H9 (cell line): ENCODE results near the gene LAMA5. TPM values are rescaled to one million over a fixed set of nuclear protein-coding genes. Genes with fewer than 3 reads are reported as not detected.

Experiments used
- DNase-seq: peaks from one replicate; pipeline ENCODE4 v3.0.0-alpha.2; 2017
- H2AFZ ChIP-seq: one replicate; pipeline ENCODE4 v1.6.1; 2013; ENCODE audit warnings: mild to moderate bottlenecking, low read length, control low read depth, moderate library complexity
- H2AK5ac ChIP-seq: 2 replicates; pipeline ENCODE4 v1.6.1; 2013; ENCODE audit warnings: low read length, control low read depth, mixed read lengths; ENCODE audit not compliant: insufficient read length
- H2BK120ac ChIP-seq: one replicate; pipeline ENCODE4 v1.6.1; 2013; ENCODE audit warnings: low read depth, mild to moderate bottlenecking, low read length, control low read depth, inconsistent platforms; ENCODE audit not compliant: poor library complexity, severe bottlenecking
- H2BK12ac ChIP-seq: 2 replicates; pipeline ENCODE4 v1.6.1; 2013; ENCODE audit warnings: low read length, control low read depth, mixed read lengths, low read depth; ENCODE audit not compliant: insufficient read length
- H2BK15ac ChIP-seq: 2 replicates; pipeline ENCODE4 v1.6.1; 2013; ENCODE audit warnings: low read depth, low read length, control low read depth
- H2BK20ac ChIP-seq: one replicate; pipeline ENCODE4 v1.6.1; 2013; ENCODE audit warnings: low read depth, mild to moderate bottlenecking, low read length, control low read depth, inconsistent platforms; ENCODE audit not compliant: poor library complexity, severe bottlenecking
- H2BK5ac ChIP-seq: 2 replicates; pipeline ENCODE4 v1.6.1; 2013; ENCODE audit warnings: low read length, control low read depth, mixed read lengths; ENCODE audit not compliant: insufficient read length
- H3K14ac ChIP-seq: 2 replicates; pipeline ENCODE4 v1.6.1; 2013; ENCODE audit warnings: low read length, control low read depth; ENCODE audit not compliant: insufficient read depth
- H3K18ac ChIP-seq: 2 replicates; pipeline ENCODE4 v1.6.1; 2013; ENCODE audit warnings: low read depth, mild to moderate bottlenecking, mixed read lengths, low read length, control low read depth; ENCODE audit not compliant: insufficient read length
- H3K23ac ChIP-seq: 2 replicates; pipeline ENCODE4 v1.6.1; 2013; ENCODE audit warnings: low read length, control low read depth, mixed read lengths, low read depth; ENCODE audit not compliant: insufficient read length
- H3K23me2 ChIP-seq: 2 replicates; pipeline ENCODE4 v1.6.1; 2013; ENCODE audit warnings: low read depth, mild to moderate bottlenecking, mixed read lengths, low read length, control low read depth; ENCODE audit not compliant: insufficient read length, poor library complexity, severe bottlenecking
- H3K27ac ChIP-seq: 2 replicates; pipeline ENCODE4 v1.5.1; 2013; ENCODE audit warnings: low read length, control low read depth, mixed read lengths, low read depth; ENCODE audit not compliant: insufficient read length
- H3K27me3 ChIP-seq: 2 replicates; pipeline ENCODE4 v1.6.1; 2013; ENCODE audit warnings: low read length, control low read depth, inconsistent platforms; ENCODE audit not compliant: insufficient read depth
- H3K4ac ChIP-seq: 2 replicates; pipeline ENCODE4 v1.6.1; 2013; ENCODE audit warnings: low read depth, mild to moderate bottlenecking, control low read depth, inconsistent platforms, low read length, moderate library complexity
- H3K4me1 ChIP-seq: 2 replicates; pipeline ENCODE4 v1.6.1; 2013; ENCODE audit warnings: low read length, control low read depth, inconsistent platforms; ENCODE audit not compliant: insufficient read depth
- H3K4me2 ChIP-seq: 2 replicates; pipeline ENCODE4 v1.6.1; 2013; ENCODE audit warnings: low read length, control low read depth, mixed read lengths; ENCODE audit not compliant: insufficient read length, insufficient read depth
- H3K56ac ChIP-seq: 2 replicates; pipeline ENCODE4 v1.6.1; 2013; ENCODE audit warnings: low read depth, mild to moderate bottlenecking, mixed read lengths, low read length, control low read depth; ENCODE audit not compliant: insufficient read length
- H3K79me1 ChIP-seq: 2 replicates; pipeline ENCODE4 v1.6.1; 2013; ENCODE audit warnings: low read depth, mild to moderate bottlenecking, moderate library complexity, low read length, control low read depth, inconsistent platforms; ENCODE audit not compliant: insufficient read depth, poor library complexity, severe bottlenecking
- H3K79me2 ChIP-seq: 2 replicates; pipeline ENCODE4 v1.6.1; 2013; ENCODE audit warnings: low read length, control low read depth, inconsistent platforms; ENCODE audit not compliant: insufficient read depth
- H3K9ac ChIP-seq: 2 replicates; pipeline ENCODE4 v1.6.1; 2013; ENCODE audit warnings: low read length, control low read depth, mixed read lengths; ENCODE audit not compliant: insufficient read length; ENCODE audit errors: extremely low read depth
- H3K9me3 ChIP-seq: one replicate; pipeline ENCODE4 v1.6.1; 2013; ENCODE audit warnings: low read depth, low read length, inconsistent platforms; ENCODE audit not compliant: control insufficient read depth
- H3T11ph ChIP-seq: one replicate; pipeline ENCODE4 v1.6.1; 2013; ENCODE audit warnings: mild to moderate bottlenecking, low read length, control low read depth, inconsistent platforms
- H4K20me1 ChIP-seq: one replicate; pipeline ENCODE4 v1.6.1; 2013; ENCODE audit not compliant: control insufficient read depth, insufficient read length, insufficient read depth
- H4K5ac ChIP-seq: 2 replicates; pipeline ENCODE4 v1.6.1; 2013; ENCODE audit warnings: low read depth, mild to moderate bottlenecking, mixed read lengths, low read length, control low read depth; ENCODE audit not compliant: insufficient read length
- H4K8ac ChIP-seq: replicated peaks from 2 replicates; pipeline ENCODE4 v1.6.1; 2013; ENCODE audit warnings: low read length, control low read depth, mixed read lengths, low read depth; ENCODE audit not compliant: insufficient read length
- H4K91ac ChIP-seq: 2 replicates; pipeline ENCODE4 v1.6.1; 2013; ENCODE audit warnings: low read depth, mild to moderate bottlenecking, moderate library complexity, mixed read lengths, low read length, control low read depth; ENCODE audit not compliant: insufficient read length
- H3K27ac Mint-ChIP-seq, 3 experiments: 2 replicates in 2 of 3; 3 replicates in 1 of 3; pipeline ENCODE4 v1.8.0; 2020 to 2021; ENCODE audit warnings: mixed read lengths in 3 of 3, mild to moderate bottlenecking in 1 of 3, moderate library complexity in 1 of 3
- H3K27me3 Mint-ChIP-seq: 2 replicates; pipeline ENCODE4 v1.8.0; 2021; ENCODE audit warnings: low read depth, mild to moderate bottlenecking, moderate library complexity, mixed read lengths
- H3K36me3 Mint-ChIP-seq, 3 experiments: 2 replicates in 2 of 3; 3 replicates in 1 of 3; pipeline ENCODE4 v1.8.0; 2020 to 2021; ENCODE audit warnings: low read depth in 3 of 3, mixed read lengths in 3 of 3; ENCODE audit not compliant: insufficient read depth in 1 of 3
- H3K4me1 Mint-ChIP-seq, 2 experiments: 2 replicates each; pipeline ENCODE4 v1.8.0; 2020; ENCODE audit warnings: mixed read lengths in 2 of 2
- H3K4me3 Mint-ChIP-seq, 2 experiments: 2 replicates in 1 of 2; 3 replicates in 1 of 2; pipeline ENCODE4 v1.8.0; 2020 to 2021; ENCODE audit warnings: mild to moderate bottlenecking in 2 of 2, mixed read lengths in 2 of 2, moderate library complexity in 1 of 2
- H3K9me3 Mint-ChIP-seq, 2 experiments: 2 replicates in 1 of 2; 3 replicates in 1 of 2; pipeline ENCODE4 v1.8.0; 2020; ENCODE audit warnings: mild to moderate bottlenecking in 2 of 2, mixed read lengths in 2 of 2, moderate library complexity in 1 of 2
- CTCF ChIP-seq: fragments of 200-600 bp; sonication (generic); conservative IDR thresholded peaks from 3 replicates; pipeline ENCODE4 v1.8.0; 2021; ENCODE audit warnings: antibody characterized with exemption, mild to moderate bottlenecking
- WGBS: extraction: QIAGEN DNeasy Blood & Tissue Kit; methylation state at CpG from one replicate; pipeline ENCODE4 v1.1.7; 2013; ENCODE audit warnings: missing lambda C conversion rate, low lambda C conversion rate, mixed read lengths; ENCODE audit not compliant: insufficient read length; ENCODE audit errors: extremely low coverage; 5-methylcytosine and 5-hydroxymethylcytosine counted together
- total RNA-seq: library from RNA; stranded (reverse); gene quantifications from 2 replicates; pipeline ENCODE4 v1.2.1, GENCODE V29; 2021

The LAMA5 gene
- total RNA-seq, 1 experiment from 2014 or later, result 200 TPM

- Histone ChIP-seq H2AFZ (no peak overlapping the region), H4K8ac (no peak overlapping the region), H4K20me1 (no peaks in the 10 kb centered on the region), H3K79me2 (peaks cover 6% of the 10 kb centered on the region; the same call in 1 of the 2 replicates), H3K9ac (no peak overlapping the region), H3K4me1 (no peaks in the 10 kb centered on the region), H3K27me3 (no peaks in the 10 kb centered on the region), H2BK12ac (no peak overlapping the region), H2BK120ac (no peak overlapping the region), H3K4ac (no peak overlapping the region), H3K9me3 (no peaks in the 10 kb centered on the region), H3T11ph (no peak overlapping the region), H3K23ac (no peak overlapping the region), H2BK15ac (no peak overlapping the region), H2AK5ac (no peak overlapping the region), H3K18ac (no peak overlapping the region), H3K27ac (no peak overlapping the region), H2BK20ac (no peak overlapping the region), H3K4me2 (no peak overlapping the region), H3K79me1 (peaks cover 8% of the 10 kb centered on the region), H3K14ac (no peak overlapping the region), H2BK5ac (no peak overlapping the region), H4K5ac (no peak overlapping the region), H4K91ac (no peak overlapping the region), H3K23me2 (peaks cover 8% of the 10 kb centered on the region), H3K56ac (no peak overlapping the region)
- peaks cover 13 to 14% of the 10 kb centered on the region in 2 experiments; a peak in 3 of 4 replicates for H3K4me1 Mint-ChIP-seq
- H3K36me3 Mint-ChIP-seq, result peaks cover 25 to 40% (median 35%) of the 10 kb centered on the region in 3 experiments; a peak in 6 of 7 replicates
- peaks cover 2% of the 10 kb centered on the region; the same call in 1 of the 2 replicates for H3K27me3 Mint-ChIP-seq
- WGBS, result no CpG with 5 or more reads among the region's 44 CpGs
- H3K27ac Mint-ChIP-seq, result peak overlapping the region in 2 of 3 experiments; percentile 27 to 53; a peak in 2 of 7 replicates
- no peak for TF ChIP-seq CTCF
- no peak overlapping the region for H3K4me3 Mint-ChIP-seq
- no peaks in the 10 kb centered on the region; a peak in 1 of 5 replicates for H3K9me3 Mint-ChIP-seq
- DNase-seq, result no peak
Observed at GRCh38 chr20:62391165-62392076, 24.3 kb upstream of the LAMA5 start.
